NCI-H146 (cell line): ENCODE data around the gene HHIPL1.

Experiments used
- DNase-seq: peaks from one replicate; lab custom pipeline; 2025; lab: John Stamatoyannopoulos, UW

Gene HHIPL1

DNA sequence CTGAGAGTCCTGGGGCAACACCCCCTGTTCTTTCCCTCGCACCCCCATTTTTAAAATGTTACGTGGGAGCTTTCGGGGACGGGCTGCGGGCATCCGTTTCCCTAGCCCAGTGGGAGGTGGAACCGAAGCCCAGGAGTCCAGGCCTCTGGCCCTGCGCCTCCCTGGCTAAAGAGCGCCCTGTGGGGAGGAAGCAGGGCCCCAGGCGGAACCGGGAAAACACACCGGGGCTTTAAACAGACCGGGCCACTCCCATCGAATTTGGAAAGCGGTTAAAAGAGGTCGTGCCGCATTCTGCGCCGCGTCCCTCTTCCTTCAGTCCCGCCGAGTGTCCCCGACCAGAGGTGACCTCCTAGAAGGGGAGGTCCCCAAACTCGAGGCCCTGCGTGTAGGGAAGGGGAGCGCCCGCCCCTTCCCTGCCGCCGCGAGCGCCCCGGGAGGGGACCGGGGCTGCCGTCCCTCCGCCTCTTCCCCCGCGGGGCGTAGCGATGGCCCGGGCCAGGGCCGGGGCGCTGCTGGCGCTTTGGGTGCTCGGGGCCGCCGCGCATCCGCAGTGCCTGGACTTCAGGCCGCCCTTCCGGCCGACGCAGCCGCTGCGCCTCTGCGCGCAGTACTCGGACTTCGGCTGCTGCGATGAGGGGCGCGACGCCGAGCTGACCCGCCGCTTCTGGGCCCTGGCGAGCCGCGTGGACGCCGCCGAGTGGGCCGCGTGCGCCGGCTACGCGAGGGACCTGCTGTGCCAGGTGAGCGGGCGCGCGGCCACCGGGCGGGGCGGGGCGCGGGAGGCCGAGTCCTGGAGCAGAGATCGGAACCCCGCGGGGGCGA is at the start of gene HHIPL1:
HHIPL1 (plus strand) TSS at position 407 of the 822 bp plus-strand sequence; CDS start at position 486, 79 bp downstream.
- peak; percentile 3 for DNase-seq

DNA sequence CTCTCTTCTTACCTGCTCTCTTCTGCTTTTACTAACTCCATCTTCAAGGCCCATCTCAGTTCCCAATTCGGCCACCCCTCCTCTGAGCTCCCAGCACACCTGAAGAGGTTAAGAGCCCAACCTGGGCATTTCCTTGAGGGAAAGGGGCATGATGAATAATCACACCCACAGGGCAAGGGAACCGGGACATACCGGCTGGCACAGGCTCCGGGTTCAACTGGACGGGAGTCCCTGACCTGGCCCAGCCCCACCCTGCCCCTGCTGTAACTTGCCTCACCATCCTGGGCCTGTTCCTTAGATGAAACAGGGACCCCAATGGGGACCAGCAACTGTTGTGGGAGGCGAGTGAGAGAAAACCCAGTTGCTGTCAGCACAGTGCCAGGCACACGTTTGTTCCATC is 49.4 kb upstream of the HHIPL1 start:
- DNase-seq: no peak

DNA sequence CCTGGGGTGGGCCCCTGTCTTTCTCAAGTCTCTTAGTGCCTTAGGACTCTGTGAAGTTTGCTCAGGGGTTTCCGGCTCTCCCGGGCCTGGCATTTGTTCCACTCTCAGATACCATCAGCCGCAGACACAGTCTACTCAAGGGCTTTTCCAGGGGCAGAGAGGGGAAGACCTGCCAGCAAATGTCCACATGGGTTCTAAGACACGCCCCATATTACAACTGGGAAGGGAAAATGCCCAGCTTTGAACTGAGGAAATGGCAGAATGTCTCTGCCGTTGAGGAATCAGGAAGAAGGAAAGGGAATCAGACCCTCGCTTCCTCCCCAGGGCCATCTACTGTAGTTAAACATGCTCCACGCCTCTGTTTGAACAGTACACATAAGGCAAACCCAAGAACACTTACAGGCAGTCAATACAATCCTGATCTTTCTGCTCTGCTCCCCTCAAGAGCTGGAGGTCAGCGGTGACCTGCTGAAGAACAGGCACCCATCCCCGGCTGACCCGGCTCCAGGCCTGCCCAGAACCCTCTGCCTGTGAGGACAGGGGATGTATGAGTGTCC is 48.8 kb upstream of the HHIPL1 start:
- DNase-seq: no peak

DNA sequence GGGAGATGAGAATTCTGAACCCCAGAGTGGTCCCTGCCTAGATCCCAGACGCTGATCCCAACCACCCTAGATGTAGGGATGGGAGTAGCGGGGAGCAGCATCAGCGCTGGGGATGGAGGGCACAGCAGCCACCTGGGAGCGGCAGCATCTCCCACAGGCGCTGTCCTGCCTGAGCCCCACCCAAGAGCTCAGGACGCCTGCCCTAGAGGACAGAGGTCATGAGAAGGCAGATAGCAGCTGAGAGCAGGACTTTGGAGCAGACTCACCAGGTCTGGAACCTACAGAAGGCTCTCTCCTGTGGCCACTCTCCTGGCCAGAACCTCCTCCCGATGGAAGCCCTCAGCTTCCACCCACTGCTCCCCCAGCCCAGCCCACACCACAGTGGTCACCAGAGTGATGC is 48.2 kb upstream of the HHIPL1 start:
- DNase-seq: no peak

DNA sequence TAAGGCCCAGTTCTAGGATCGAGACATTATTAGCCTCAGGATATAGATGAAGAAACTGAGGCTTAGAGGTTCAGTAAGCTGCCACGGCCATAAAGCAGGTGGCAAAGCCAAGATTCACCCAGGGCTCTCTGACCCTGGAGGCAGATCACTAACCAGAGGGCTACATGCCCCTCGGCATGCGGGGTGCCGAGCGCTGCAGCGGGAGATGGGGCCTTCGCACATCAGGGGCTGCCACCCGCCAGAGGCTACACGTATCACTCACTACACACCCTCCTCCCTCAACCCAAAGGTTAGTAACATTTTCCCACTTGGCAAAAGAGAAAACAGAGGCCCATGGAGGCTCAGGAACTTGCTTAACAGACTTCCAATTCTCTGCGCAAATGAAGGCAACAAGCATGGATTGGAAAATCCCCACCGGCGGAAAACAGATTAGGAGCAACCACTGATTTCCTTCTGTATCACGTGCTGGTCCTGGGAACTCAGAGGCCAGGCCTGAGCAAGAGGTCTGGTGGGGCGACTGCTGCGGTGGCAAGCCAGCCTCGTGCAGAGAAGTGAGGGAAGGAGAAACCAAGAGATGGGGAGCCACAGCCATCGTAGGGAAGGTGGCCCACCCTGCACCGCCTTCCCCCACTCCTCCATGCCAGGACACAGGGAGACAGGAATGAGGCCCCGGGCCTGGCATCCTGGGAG is 46.9 kb upstream of the HHIPL1 start:
- no peak for DNase-seq

DNA sequence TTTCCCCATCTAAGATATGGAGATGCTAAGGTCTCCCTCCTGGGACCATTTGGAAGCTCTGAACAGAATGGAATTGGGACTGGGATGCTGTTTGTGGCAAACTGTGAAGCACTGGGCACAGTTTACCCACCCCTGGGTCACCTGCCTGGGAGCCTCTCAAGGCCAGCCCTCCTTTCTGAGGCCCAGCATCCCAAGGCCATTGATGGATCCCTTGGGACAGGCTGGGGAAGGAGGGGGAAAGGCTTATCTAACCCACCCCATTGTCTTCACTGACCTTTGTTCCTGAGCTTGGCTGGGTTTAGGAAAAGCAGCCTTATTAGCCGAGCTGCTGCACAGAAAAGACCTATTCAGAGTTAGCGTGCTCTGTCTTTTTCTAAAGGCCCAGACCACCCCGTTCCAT is 46.2 kb upstream of the HHIPL1 start:
- DNase-seq: no peak

DNA sequence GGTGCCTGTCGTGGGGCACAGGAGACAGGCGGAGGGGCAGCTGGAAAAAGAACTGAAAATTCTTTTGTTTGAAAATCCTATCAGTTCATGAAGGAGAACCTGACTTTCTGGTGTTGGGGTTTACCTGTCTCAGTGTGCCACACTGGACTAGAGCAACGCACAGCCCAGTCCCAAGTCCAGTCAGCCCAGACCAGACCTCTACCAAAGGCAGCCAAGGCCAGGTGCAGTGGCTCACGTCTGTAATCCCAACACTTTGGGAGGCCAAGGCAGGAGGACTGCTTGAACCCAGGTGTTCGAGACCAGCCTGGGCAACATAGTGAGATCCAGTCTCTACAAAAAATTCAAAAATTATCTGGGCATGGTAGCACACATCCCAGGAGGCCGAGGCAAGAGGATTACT is 45.5 kb upstream of the HHIPL1 start:
- DNase-seq: no peak

DNA sequence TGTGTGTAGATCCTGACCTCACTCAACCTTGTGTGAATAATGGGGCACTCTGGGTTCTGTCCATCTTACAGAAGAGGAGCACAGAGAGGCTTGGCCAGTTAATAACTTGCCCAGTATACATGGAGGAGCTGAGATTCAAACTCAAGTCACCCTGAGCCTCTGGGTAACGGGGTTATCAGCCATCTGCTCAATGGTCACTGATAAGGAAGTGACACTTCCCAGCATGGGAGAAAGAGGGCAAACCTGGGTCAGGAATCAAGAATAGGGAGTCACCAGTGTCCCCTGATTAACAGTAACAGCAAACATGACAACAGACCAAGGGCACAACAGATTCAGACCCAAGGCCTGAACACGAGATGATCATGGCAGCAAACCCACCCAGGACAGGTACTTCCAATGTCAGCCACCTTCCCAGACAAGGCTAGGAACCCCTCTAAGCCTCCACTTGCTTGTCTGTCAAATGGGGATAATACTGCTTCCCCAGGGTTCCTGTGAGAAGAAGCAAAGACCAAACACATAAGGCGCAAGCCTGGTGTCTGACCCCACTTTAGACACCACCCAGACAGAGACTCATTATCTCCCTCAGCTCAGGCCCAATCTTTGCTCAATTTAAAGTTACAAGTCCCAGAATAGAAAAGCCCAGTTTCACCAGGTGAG is 44.6 kb upstream of the HHIPL1 start:
- no peak for DNase-seq

DNA sequence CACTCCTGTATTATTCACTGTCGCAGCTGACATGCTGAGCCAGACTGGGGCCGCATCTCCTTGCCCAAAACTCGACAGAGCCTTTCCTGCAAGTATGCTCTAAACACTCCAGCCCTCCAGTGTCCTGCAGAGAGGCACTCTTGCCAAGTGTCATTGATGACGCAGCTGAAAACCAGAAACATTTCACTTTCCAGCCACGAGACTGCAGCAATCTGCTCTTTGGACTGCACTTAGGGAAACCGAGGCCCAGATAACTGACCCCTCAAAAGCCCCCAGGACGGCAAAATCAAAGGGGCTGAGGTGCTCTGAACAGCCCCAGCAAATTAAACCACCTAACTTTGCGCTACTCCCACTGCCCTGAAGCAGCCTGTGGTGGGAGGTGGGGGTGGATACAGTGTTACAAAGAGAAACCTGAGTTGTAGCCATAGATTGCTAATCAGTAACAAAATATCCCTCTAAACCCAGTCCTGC is 43.5 kb upstream of the HHIPL1 start:
- DNase-seq: no peak

DNA sequence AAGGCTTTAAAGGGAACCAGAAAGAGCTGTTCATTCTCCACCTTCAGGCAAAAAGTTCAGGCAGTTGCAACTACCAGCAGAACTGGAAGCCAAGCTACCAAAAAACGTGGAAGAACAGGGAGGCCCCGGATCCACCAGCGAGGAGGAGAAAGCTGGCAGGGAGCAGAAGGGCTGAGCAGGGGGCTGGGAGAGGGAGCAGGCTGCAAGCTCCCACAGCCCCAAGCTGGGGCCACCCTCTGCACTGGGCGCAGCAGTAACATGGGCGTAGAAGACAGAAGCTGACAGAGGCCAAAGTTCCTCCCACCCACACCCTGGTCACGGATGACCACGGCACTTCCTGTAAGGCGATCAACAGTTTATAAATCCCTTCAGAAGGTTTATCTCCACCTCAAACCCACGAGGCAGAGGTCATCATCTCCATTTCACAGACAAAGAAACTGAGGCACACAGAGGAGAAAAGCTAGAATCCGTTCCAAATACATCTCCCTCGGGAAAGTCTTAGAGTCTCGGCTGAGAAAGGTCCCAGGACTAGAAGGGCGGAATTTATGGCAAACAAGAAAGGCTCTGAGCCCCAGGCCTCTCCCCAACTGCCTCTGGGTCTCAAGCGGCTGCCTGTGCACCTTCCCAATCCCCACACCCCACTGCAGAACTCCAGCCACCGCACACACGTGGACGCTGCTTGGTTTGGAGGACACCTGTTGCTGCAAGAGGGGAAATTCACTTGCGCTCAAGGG is 42.7 kb upstream of the HHIPL1 start:
- DNase-seq: no peak

DNA sequence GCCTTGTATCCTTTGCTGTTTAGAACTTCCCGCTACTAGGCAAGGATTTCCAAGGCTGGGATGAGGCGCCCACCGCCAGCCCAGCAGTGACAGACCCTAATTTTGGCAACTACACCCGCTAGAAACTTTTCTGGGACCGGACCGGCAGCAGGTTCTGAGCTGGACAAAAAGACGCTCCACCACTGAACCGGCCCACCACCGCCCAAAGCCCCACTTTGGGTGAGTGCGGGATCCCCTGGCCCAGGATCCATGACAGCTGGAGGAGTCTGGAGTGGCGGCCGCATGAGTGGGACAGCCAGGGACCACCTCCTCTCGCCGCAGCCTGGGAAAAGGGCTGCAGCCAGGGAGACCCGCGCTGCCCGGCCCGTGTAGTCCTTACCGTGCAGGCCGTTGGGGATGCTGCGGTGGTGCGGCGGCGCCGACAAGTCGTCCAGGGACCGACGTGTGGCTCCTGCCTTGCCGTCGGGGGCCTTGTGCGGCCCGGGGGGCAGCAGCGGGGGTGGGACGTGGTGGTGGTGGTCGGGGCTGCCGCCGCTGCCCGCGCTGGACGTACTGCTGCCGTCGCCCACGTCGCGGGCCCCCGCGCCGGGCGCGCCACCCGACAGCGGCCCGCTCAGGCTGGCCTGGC is 42.0 kb upstream of the HHIPL1 start:
- DNase-seq: no peak

DNA sequence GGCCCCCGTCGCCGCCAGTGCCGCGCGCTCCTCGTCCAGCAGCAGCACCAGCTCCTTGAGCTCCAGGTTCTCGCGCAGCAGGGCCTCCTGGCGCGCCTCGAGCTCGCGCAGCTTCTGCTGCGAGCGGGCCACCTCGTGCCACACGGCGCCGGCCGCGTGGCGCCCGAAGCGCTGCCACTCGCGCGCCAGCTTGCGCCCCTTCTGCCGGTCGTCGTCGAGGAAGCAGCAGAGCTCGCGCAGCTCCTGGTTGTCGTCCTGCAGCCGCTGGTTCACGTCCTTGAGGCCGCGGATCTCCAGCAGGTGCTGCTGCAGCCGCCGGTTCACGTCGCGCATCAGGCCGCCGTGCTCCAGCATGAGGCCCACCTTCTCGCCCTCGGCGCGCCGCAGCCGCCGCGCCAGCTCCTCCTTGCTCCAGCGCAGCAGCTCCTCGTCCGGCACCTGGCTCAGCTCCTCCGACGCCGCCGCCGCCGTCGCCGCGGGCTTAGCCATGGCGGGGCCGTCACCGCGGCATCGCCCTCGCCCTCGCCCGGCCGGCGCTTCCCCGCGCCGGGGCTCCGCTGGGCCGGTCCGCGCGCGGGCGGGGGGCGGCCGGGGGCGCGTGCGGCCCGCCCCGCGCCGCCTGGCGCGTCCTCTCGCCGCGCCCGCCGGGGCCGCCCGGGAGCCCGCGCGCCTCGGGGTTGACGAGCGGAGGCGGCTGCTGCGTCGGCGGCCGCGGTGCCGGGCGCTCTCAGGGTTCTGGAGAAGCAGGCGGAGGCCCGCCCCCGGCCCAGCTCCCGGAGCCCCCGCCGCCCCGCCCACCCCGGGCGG is 41.3 kb upstream of the HHIPL1 start, which contains the start of gene CCDC85C:
CCDC85C (minus strand) TSS at position 737 of the 807 bp plus-strand sequence; CDS start at position 489, 248 bp downstream.
- peak; percentile 53 for DNase-seq

DNA sequence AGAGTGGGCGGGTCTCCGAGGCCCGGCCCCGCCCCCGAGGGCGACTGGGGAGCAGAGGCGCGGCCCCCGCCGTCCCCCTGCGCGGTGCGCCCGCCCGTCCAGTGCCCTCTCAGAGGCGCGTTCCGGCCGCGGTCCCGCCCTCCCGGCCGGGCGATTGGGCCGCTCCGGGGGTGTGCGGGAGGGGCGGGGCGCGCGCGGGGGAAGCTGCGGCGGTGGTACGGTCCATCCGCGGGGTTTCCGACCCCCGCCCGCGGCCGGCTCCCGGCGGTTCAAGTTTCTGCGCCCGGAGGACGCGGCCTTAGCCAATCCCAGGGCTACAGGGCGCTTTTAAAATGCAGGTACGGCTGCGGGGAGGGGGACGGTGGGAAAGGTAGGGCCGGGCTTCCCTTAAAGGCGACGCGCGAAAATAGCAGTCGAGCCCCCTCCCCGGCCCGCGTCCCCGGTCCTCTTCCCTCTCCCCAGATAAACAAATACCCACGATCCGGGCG is 40.6 kb upstream of the HHIPL1 start:
- peak; percentile 97 for DNase-seq

DNA sequence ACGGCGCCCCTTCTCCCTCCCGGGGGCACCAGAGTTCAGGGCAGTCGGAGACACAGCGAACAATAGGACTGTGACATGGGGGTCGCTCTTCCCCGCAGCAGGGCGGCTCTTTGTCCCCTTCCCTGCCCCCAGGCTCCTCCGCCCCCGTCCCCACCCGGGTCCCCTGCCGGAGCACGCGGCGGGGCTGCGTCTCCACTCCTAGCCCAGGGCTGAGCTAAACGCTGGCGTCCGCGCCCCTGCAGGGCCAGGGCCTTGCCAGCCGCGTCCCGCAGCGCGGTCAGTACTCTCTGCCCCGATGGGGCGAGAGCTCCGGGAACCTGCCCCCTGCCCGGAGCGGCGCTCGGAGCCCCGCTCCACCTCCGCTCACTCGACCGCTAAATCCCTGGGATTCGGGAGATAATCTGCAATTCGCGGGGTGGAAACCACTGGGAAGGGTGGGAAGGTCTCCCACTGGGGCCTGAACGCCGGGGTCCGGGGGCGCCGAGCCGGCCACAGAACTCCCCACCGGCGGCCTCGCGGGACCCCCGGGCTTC is 40.1 kb upstream of the HHIPL1 start:
- DNase-seq: peak; percentile 62

DNA sequence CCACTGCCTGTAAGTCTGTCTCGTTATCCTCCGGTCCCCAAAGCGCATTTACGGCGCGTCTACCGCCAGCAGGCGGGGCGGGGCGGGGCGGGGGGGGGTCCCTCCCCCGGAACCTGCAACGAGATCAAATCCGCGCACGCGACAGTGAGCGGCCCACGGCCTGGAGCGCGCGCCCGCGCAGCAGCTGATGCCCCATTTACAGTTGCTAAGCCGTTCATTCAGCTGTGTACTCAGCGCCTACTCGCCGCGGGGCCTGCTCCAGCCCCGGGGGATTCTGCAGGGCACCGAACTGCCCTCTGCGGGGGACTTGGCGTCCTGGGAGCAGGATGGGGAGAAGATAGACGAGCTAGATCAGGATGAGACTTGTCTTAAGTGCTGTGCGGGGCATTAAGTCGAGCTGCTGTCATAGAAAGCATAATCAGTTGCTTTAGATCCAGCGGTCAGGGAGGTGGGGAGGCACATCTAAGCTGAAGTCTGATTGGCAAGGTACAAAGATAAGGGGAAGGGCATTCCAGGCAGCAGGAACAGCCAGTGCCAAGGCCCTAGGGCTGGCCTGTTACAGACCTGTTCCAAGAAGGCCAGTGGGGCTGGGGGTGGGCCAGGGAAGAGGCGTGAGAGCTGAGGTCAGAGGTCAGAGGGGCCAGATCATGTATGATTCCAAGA is 39.5 kb upstream of the HHIPL1 start:
- DNase-seq: peak; percentile 73

DNA sequence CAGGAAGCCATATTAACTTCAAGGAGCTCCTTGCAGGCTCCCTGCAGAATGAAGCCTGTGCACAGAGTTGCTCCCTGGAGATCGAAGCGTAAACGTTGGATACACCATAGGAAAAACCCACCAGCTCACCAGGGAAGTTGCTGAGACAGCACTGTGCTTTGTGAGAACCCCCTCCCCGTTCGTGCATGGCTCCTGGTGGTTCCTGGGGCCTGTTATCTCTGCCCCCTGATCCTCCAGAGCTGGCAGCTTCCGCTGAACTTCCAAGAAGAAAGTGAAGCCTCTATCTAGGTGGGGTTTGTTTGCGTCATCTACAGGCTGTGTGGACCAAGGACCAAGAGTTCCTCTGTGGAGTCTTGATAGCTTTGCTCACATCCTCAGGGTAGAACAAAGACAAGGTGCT is 38.6 kb upstream of the HHIPL1 start:
- DNase-seq: no peak

DNA sequence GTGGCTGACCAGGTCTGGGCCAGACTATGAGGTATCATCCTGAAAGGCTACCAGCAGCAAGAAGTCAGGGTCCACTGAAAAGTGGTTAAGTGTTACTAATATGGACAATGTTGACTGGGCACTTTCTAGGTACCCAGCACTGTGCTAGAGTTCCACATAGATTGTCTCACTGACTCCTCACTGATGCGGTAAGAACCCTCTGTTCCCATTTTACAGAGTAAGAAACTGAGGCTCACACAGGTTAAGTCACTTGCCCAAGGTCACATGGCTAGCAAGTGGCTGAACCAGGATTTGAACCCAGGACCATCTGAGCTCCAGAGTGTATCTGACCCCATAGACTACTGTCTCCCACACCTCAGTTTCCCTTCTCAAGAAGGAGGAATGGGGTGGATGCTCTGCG is 36.3 kb upstream of the HHIPL1 start:
- DNase-seq: no peak

DNA sequence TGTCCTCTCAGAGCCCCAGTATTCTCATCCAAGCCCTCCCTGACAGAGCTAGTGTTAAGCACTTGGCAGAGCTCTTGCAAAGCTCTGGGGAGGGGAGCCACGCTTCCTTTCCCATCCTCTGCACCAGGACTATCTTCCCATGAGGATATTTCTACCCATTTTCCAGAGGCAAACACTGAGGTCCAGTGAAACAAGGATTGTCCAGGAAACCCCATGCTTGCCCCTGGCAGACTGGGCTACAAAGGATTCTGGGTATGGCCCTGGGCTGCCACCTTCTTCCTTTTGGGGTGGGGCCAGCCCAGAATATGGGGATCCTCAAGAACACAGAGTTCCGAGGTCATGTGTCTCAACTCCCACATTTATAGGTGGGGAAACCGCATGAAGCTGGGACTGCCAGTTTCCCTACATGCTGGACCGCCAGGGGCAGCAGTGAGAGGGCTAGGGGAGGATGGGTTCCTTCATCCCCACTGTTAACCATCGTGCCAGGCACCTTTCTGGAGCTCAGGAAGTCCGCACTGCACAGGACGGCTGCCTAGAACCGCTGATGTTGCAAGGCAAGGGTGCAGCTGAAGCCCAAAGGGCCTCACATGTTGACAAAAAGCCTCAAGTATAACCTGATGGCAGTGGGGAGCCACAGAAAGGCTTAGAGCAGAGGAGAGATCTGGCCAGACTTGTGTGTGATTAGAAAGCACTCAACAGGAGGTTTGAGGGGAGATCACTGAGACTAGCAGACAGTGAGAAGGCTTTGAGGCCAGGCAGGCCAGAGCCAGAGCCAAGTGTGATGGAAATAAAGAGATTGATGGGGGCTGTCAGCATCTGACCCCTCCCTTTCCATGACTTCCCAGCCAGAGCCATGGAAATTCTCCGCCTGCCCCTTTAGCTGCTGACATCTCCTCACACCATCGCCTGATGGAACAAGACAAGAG is 35.4 kb upstream of the HHIPL1 start:
- peak; percentile 35 for DNase-seq
